HG02610 (cell line): Measurements from ENCODE around the gene NUDT22.

ENCODE experiments used
- ATAC-seq: cut with Tn5 transposase; IDR thresholded peaks from one replicate; pipeline ENCODE4 v1.9.1; 2021; ENCODE audit warnings: mild to moderate bottlenecking, moderate library complexity; ENCODE audit not compliant: unreplicated experiment

NUDT22 gene

DNA sequence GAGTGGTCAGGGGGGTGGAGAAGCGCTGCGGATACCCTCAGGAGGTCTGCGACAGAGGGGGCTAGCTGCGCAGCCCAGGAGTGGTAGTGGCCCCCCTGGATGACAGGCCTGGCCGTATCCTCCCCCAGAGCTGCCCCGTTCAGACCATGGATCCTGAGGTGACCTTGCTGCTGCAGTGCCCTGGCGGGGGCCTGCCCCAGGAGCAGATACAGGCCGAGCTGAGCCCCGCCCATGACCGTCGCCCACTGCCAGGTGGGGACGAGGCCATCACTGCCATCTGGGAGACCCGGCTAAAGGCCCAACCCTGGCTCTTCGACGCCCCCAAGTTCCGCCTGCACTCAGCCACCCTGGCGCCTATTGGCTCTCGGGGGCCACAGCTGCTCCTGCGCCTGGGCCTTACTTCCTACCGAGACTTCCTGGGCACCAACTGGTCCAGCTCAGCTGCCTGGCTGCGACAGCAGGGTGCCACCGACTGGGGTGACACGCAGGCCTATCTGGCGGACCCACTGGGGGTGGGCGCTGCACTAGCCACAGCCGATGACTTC lies 505 bp downstream of the NUDT22 start:
- no peak for ATAC-seq

DNA sequence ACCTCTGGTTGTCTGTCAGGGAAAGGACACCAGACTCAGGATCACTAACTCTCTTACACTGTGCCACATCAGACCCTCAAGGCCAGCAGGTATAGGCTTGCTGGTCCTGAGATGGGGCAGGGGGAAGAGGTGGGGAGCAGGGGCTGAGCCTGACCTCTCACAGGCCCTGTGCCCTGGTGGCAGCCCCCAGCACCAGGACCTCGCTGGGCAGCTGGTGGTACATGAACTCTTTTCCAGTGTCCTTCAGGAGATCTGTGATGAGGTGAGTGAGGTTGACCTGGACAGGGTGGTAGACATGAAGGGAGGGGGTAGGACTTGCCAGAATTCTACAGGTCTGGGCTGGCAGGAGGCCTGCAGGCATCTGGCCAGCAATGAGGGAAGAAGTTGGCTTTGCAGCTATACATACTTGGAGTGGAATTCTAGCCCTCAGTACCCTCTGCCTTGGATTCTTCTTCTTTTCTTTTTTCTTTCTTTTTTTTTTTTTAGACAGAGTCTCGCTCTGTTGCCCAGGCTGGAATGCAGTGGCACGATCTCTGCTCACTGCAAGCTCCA lies 1.4 kb downstream of the NUDT22 start:
- no peak for ATAC-seq

DNA sequence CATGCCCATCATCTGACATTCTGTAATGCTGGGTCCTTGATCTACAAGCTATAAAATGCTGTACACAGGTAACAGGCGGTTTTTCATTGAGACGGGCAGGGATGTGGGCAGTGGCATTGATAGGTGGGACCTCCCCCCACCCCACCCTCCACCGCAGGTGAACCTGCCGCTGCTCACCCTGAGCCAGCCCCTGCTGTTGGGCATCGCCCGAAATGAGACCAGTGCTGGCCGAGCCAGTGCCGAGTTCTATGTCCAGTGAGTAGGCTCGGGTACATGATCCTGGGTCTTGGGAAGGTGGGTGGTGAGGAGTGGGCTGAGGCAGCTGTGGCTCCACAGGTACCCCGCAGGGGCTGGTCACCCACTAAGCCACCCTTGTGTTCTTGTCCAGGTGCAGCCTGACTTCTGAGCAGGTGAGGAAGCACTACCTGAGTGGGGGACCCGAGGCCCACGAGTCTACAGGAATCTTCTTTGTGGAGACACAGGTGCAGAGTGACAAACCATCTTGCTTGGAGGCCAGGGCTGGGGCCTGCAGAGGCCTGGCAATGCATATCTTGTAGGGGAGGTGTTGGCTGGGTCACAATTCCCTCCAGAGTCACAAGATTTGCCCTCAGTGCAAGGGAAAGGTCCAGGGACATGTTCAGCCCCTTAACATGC lies 3.1 kb downstream of the NUDT22 start:
- ATAC-seq = no peak

DNA sequence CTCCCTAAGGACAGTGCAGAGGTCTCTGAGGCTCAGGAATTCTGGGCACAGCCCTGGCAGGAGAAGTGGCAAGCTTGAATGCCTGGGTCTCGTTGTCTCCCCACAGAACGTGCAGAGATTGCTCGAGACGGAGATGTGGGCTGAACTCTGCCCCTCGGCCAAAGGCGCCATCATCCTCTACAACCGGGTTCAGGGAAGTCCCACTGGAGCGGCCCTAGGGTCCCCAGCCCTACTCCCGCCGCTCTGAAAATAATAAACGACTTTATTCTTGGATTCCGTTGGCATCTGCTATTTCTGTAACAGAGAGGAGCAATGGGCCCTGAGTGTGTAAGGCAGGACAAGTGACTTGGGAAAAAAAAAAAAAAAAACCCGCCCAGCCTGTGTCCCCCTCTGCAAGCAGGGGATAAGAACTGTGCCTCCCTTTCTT lies 3.7 kb downstream of the NUDT22 start:
- no peak for ATAC-seq

DNA sequence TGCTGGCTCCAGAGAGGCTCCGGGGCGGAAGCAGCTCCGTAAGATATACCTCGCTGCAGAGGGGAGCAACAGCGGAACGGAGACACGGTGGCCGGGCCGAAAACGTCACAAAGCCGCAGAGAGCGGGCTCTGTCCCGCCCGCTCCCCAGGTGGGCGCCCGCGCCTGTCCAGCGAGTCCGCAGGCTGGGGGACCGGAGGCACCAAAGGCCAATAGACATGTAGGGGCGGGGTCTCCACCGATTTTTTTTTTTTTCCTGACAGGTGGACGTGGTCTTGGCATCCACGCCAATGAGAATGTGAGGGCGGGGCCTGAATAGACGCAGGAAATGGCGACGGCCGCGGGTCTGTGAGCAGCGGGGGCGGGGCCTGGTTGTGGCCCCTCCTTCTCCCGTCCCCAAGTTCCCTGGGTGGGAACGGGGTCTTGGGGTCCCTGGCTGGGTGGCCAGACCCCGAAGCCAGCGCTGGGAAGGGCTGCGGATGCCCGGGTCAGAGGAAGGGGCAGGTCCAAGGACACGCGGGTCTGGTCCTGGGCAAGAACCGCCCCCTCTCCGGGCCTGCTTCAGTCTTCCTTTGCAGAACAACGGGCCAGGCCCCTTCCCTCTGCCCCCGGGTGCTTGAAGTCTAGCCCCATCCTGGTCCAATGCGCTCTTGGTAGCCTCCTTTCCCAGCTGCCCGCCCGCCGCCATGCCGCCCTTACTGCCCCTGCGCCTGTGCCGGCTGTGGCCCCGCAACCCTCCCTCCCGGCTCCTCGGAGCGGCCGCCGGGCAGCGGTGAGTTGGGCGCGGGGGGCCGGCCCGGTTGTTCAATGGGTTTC lies 4.3 kb downstream of the NUDT22 start, which contains the start of gene DNAJC4:
Gene DNAJC4 (plus strand): TSS at position 378 of the 814 bp plus-strand sequence. CDS start 307 bp downstream, at position 685.
- peak; percentile 43 for ATAC-seq

DNA sequence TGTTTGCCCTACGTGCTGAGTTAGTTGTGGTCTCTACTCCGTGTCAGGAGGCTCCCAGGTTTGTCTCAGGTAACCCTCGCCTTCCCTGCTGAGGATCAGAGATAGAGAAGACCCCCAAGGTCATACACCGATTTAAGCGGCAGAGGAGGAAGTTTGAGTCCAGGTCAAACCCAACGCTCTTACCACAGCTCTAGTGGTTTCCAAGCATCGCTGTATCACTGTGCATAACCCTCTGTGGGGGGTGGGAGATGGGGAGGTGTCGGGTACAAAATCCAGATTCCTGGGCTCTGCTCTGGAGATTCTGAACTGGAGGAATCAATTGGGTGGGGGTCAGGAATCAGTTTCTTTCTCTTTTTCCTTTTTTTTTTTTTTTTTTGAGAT lies 4.9 kb downstream of the NUDT22 start:
- ATAC-seq = no peak

DNA sequence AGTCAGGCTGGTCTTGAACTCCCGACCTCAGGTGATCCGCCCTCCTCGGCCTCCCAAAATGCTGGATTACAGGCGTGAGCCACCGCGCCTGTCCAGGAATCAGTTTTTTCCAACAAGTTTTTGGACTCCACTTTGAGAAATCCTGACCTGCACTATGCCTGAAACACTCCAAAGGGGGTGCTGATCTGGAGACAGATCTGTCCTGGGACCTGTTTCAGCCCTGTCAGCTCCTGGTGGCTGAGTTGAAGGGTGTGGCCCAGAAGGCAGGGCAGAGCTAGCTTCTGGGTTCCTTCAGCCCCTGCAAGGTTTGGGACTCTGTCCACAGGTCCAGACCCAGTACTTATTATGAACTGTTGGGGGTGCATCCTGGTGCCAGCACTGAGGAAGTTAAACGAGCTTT lies 5.5 kb downstream of the NUDT22 start:
- ATAC-seq = no peak

DNA sequence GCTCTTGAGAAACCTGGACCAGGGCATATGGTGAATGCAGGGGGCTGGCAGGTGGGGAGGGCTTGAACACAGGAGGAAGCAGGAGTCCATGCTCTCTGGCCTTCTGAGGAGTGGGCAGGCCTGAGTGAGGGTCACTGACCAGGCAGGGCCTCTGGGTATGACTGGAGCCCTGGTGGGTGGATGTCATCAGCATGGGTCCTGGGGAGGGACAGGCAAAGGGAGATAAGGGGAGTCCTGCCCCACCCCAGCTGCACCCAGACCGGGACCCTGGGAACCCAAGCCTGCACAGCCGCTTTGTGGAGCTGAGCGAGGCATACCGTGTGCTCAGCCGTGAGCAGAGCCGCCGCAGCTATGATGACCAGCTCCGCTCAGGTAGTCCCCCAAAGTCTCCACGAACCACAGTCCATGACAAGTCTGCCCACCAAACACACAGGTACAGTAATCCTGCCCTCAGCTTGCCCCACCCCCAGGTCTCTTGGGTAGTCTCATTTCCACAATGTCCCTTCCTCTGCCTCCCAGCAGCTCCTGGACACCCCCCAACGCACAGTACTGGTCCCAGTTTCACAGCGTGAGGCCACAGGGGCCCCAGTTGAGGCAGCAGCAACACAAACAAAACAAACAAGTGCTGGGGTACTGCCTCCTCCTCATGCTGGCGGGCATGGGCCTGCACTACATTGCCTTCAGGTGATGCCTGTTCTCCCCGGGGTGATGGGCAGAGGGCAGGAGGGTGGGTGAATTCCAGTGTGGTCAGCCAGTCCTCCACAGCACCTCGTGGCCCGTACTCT lies 6.3 kb downstream of the NUDT22 start:
- no peak for ATAC-seq

DNA sequence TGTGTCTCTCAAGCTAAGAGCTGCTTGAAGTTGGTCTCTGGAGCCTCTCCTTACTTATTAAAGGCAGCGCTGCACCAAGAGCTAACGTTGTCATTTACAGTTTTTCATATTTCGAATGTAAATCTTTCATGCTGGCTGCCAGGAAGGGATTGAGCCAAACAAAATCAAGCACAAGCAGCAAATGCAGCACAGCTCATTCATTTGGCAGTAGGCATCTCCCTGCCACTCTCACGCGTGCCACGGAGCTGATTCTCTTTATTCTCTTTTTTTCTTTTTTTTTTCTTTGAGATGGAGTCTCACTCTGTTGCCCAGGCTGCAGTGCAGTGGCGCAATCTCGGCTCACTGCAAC lies 6.9 kb downstream of the NUDT22 start:
- ATAC-seq = no peak

DNA sequence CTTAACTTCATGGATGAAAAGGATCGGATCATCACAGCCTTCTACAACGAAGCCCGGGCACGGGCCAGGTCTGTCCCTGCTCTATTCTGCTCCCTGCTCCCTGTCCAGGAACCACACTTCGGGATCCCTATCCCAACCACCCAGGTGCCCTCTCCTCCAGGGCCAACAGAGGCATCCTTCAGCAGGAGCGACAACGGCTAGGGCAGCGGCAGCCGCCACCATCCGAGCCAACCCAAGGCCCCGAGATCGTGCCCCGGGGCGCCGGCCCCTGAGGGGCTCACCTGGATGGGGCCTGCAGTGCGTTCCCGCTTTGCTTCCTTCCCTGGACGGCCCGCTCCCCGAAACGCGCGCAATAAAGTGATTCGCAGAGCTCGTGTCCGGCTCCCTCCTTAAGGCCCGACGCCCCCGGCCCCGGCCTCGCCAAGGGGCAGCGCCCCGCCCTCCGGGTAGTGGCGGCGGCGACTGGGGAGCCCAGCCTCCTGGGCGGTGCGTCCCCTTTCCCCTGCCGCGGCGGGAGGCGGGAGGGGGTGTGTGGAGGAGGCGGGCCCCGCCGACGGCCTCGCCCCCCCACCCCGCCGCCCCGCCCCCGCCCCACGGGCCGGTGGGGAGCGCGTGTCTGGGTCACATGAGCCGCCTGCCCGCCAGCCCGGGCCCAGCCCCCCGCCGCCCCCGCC lies 8.0 kb downstream of the NUDT22 start, which contains the start of gene VEGFB:
Gene VEGFB (plus strand): TSS at position 672 of the 674 bp plus-strand sequence. CDS start 250 bp downstream, outside the sequence.
- no peak for ATAC-seq

DNA sequence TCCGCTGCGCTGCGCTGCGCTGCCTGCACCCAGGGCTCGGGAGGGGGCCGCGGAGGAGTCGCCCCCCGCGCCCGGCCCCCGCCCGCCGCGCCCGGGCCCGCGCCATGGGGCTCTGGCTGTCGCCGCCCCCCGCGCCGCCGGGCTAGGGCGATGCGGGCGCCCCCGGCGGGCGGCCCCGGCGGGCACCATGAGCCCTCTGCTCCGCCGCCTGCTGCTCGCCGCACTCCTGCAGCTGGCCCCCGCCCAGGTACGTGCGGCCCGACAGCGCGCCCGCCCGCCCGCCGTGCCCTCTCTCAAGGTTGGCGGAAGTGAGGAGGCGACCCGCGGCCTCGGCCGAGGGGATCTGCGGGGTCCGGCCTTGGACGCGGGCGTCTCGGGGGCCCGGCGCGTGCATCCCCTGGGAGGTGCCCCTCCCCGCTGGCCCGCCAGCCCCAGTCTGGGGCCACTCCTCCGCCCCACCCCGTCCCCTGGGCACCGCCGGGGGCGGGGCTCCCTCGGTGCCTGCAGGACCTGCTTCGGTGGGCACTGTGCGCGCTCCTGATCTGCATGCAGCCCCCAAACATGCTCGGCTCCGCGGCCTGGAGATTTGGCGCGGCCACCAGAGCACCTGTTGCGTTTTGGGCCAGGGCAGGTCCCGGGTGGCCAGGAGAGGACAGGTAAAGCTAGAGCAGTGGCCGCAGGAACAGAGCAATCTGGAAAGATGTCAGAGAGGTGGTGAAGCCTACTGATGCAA lies 8.7 kb downstream of the NUDT22 start:
- ATAC-seq = no peak

DNA sequence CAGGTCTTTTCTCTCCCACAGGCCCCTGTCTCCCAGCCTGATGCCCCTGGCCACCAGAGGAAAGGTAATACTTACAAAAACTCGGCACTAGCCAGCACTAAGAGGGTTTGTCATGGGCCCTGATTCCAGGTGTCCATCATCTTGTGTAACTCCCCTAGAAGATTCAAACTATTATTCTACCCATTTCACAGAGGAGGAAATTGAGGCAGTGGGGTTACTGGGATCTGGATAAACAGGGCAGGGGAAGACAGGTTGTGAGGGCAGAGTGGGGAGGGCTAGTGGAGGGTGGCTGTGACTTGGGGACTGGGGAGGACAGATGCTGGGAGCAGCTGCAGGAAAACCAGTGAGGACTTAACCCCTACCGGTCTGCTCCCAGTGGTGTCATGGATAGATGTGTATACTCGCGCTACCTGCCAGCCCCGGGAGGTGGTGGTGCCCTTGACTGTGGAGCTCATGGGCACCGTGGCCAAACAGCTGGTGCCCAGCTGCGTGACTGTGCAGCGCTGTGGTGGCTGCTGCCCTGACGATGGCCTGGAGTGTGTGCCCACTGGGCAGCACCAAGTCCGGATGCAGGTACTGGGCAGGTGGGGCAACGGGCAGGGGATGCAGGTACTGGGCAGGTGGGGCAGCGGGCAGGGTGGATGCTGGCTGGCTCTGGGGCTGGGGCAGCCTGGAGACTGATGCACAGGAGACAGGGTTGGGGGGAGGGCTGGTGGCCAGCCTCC lies 9.5 kb downstream of the NUDT22 start:
- no peak for ATAC-seq

DNA sequence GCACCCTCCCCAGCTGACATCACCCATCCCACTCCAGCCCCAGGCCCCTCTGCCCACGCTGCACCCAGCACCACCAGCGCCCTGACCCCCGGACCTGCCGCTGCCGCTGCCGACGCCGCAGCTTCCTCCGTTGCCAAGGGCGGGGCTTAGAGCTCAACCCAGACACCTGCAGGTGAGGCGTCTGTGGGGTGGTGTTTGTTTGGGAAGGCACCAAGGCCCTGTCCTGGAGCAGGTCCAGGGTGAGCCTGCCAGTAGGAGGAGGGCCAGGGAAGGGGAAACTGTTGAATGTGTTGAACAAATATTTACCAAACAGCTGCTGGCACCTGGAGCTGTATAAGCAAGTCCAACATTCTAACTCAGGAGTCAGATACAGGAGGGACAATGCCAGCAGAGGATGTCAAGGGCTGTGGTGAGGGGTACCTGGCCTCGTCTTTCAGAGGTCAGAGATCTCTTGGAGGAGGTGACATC lies 11.4 kb downstream of the NUDT22 start:
- ATAC-seq = no peak

DNA sequence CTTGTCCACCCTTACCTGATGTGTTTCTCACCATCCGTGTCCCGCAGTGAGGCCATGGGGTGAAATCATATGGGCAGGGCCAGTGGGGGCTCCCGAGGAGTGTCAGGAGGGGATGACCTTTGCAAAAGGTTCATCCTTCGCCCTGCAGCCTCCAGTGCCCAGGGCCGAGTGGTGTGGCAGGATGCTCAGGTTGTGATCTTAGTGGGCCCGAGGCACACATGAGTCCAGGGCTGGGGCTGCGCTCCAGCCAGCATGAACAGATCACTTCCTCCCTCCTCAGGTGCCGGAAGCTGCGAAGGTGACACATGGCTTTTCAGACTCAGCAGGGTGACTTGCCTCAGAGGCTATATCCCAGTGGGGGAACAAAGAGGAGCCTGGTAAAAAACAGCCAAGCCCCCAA lies 12.0 kb downstream of the NUDT22 start:
- no peak for ATAC-seq

DNA sequence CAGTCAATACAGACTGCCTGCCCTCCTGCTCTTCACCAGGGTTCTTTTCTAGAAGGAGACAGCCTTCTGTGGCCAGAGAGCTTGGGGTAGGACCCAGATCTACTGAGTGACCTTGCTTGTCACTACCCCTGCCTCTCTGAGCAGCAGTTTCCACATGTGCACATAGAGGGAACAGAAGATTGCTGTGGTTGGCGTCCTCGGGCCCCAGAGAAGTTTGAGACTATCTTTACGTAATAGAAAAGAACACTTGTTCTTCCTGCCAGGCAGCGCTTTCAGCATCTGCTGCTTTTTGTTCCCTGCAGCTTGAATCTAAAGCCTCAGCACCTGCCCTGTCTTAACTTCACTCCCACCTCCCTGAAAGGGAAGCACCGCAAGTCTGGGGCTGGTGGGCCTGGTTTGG lies 12.9 kb downstream of the NUDT22 start:
- no peak for ATAC-seq

DNA sequence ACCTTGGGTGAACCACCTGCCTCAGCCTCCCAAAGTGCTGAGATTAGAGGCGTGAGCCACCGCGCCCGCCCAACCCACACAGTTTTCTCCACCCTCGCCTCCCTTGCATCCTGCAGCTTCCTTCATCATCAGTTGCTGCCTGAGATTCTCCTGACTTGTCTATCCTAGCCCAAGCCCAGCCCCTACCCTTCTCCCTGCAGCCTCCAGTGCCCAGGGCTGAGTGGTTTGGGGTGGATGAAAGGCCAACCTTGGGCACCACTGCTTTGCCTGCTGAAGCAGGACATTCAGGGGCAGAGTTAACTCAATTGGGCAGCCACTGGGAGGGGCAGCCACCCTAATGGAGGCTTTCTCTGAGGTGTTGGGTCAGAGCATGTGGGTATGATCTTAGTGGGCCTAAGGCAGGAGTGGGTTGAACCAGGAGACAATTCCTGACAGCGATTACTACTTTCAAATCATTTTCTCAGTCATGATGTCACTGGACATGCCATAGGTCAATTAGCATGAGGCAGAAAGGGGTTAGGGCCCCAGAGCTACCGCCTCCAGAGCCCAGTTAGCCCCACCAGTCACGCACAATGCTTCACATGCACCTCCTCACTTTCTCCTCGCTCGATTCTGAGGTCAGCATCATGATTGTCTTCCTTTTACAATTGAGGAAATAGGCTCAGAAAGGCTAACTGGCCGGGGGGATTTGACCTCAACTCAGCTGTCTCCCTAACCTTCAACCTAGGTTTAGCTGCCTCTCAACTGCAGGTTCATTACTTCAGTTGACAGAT lies 13.8 kb downstream of the NUDT22 start:
- no peak for ATAC-seq

DNA sequence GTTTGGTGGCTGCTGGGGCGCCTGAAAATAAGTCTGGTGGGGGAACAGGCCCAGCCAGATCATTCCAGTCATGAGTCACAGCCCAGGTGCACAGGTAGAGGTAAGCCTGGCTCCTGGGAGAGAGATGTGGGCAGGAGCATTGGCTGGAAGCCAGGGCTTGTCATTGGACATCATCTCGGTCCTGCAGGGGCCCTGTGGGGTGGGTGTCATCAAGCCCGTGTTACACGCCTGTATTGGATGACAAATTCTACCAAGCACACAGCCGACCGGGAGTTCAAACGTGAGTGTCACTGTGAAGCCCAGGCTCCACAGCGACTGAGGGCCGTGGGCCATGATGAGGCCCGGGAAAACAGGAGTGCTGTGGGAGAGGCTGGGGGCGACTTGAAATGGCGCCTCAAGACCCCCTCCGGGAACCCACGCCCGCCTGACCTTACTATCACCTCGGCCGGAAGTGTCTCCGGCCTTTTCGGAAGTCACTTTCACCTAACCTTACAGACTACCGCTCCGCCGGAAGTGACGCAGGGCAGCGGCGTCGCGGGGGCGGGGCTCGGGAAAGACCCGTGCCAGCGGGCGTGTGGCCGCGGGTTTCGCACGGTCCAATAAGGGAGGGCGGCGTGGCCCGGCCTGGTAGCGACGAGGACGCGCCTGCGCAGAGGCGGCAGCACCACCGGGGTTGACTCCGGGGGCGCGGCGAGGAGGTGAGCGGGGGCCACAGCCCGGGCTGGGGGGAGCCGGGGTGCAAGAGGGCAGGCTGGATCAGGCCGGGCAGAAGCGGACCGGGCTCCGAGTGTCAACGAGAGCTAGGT lies 14.6 kb downstream of the NUDT22 start, which contains the start of gene FKBP2:
Gene FKBP2 (plus strand): TSS at position 661 of the 806 bp plus-strand sequence. CDS start 1,293 bp downstream, outside the sequence.
- ATAC-seq = peak; percentile 49

DNA sequence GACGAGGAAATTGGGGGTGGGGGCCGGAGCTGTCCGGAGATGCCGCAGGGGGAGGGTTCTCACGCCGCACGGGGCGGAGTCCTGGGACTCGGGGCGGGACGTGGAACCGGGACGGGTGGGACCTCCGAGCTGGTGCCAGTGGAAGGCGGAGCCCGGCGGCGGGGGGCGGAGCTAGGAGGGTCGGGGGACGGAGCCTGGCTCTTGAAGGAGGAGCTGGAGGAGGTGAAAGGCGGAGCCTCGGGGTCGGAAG lies 15.1 kb downstream of the NUDT22 start:
- ATAC-seq = peak; percentile 74
